A549 (cell line): ENCODE measurements around the gene SNX30.

ENCODE experiments used
- POLR2A ChIP-seq: IDR thresholded peaks from 2 replicates; pipeline ENCODE4 v1.6.1; 2012; ENCODE audit warnings: mild to moderate bottlenecking, low read length
- RAD21 ChIP-seq, 2 experiments: fragments of >200 bp in 1 of 2; sonication (Bioruptor Twin) in 1 of 2; formaldehyde crosslinking in 1 of 2; IDR thresholded peaks in 1 of 2; conservative IDR thresholded peaks in 1 of 2; 2 replicates in 1 of 2; 3 replicates in 1 of 2; pipeline ENCODE4 v1.6.1; 2012 to 2018; ENCODE audit warnings: inconsistent platforms in 1 of 2
- RARB ChIP-seq: fragments of 250-450 bp; sonication (Bioruptor Pico); IDR thresholded peaks from 2 replicates; pipeline ENCODE4 v1.8.0; 2021; ENCODE audit warnings: mild to moderate bottlenecking, moderate library complexity
- TF ChIP-seq, protein P1 (sequence below): IDR thresholded peaks from 2 replicates; pipeline ENCODE4 v1.6.1; 2012

DNA sequence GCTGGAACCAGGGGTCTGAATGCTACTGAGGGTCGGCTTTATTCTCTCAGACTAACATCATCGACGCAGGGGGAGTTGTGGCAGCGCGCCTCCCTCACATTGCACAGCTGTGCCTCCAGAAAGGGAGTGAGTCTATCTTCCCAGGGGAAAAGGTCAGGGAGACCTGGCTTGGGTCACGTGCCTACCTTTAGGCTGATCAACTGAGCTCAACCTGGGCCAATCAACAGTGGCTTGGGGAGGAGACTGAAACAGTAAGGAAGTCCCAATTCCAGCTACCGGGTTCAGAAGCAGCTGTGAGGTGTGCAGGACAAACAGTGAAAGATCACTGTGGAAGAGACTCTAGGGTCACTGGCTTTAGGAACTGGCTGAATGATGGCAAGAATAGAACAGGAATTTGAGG, 14.3 kb downstream of the SNX30 start:
- TF ChIP-seq, protein P1, sequence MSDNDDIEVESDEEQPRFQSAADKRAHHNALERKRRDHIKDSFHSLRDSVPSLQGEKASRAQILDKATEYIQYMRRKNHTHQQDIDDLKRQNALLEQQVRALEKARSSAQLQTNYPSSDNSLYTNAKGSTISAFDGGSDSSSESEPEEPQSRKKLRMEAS = no peak
- no peak for TF ChIP-seq POLR2A
- no peak for TF ChIP-seq RARB (CRISPR knock-in tag)
- no peak for TF ChIP-seq RAD21 (conservative IDR thresholded peaks at IDR 0.05 in 1 of 2, IDR thresholded peaks at IDR 0.05 in 1 of 2)
